DOHH2 (cell line): ENCODE data around the gene TFF1.

ENCODE experiments used
- H3F3A ChIP-seq: fragments of 200-600 bp; sonication (generic), shearing (Covaris generic); 2 replicates; pipeline ENCODE4 v1.6.0; 2016; ENCODE audit warnings: antibody characterized with exemption, mild to moderate bottlenecking; ENCODE audit not compliant: control insufficient read depth, insufficient read depth
- H3K27ac ChIP-seq: fragments of 200-600 bp; sonication (generic); 2 replicates; pipeline ENCODE4 v1.5.1; 2014; ENCODE audit warnings: low read depth, mild to moderate bottlenecking, low read length, moderate library complexity
- H3K27me3 ChIP-seq: fragments of 200-600 bp; sonication (generic); 2 replicates; pipeline ENCODE4 v1.6.1; 2014; ENCODE audit warnings: mild to moderate bottlenecking, low read length, mixed read lengths; ENCODE audit not compliant: control insufficient read depth
- H3K36me3 ChIP-seq: fragments of 200-600 bp; sonication (generic); 2 replicates; pipeline ENCODE4 v1.6.1; 2014; ENCODE audit warnings: mild to moderate bottlenecking, low read length, moderate library complexity, mixed read lengths; ENCODE audit not compliant: control insufficient read depth
- H3K4me1 ChIP-seq: fragments of 200-600 bp; sonication (generic); 2 replicates; pipeline ENCODE4 v1.6.1; 2014; ENCODE audit warnings: mild to moderate bottlenecking, low read length, mixed read lengths; ENCODE audit not compliant: control insufficient read depth
- H3K4me2 ChIP-seq: fragments of 200-600 bp; sonication (generic); 2 replicates; pipeline ENCODE4 v1.6.0; 2014; ENCODE audit warnings: mild to moderate bottlenecking, low read length, moderate library complexity
- H3K4me3 ChIP-seq: fragments of 200-600 bp; sonication (generic); 2 replicates; pipeline ENCODE4 v1.5.1; 2014; ENCODE audit warnings: mild to moderate bottlenecking, low read length, mixed read lengths
- H3K79me2 ChIP-seq: fragments of 200-600 bp; sonication (generic); 2 replicates; pipeline ENCODE4 v1.6.1; 2014; ENCODE audit warnings: mild to moderate bottlenecking, low read length, mixed read lengths; ENCODE audit not compliant: control insufficient read depth
- H3K9me2 ChIP-seq: fragments of 200-600 bp; sonication (generic); replicated peaks from 2 replicates; pipeline ENCODE4 v1.6.1; 2014; ENCODE audit warnings: mild to moderate bottlenecking, low read length, mixed read lengths; ENCODE audit not compliant: control insufficient read depth
- H3K9me3 ChIP-seq: fragments of 200-600 bp; sonication (generic); 2 replicates; pipeline ENCODE4 v1.6.1; 2014; ENCODE audit warnings: antibody characterized with exemption, low read length, mixed read lengths; ENCODE audit not compliant: control insufficient read depth, insufficient read depth
- H4K20me1 ChIP-seq: fragments of 200-600 bp; sonication (generic); 2 replicates; pipeline ENCODE4 v1.6.0; 2014; ENCODE audit warnings: low read depth, mild to moderate bottlenecking, antibody characterized with exemption, low read length, moderate library complexity; ENCODE audit not compliant: control insufficient read depth, insufficient read depth
- CTCF ChIP-seq: fragments of 200-600 bp; sonication (generic); IDR thresholded peaks from one replicate; pipeline ENCODE4 v1.5.1; 2014; ENCODE audit warnings: antibody characterized with exemption, mild to moderate bottlenecking, low read depth, low read length; ENCODE audit not compliant: poor library complexity, severe bottlenecking
- EZH2phosphoT487 ChIP-seq: fragments of 200-600 bp; sonication (generic); IDR thresholded peaks from 2 replicates; pipeline ENCODE4 v1.6.1; 2017; ENCODE audit warnings: borderline replicate concordance, mild to moderate bottlenecking, antibody characterized with exemption, low read length, moderate library complexity, mixed read lengths

The TFF1 gene

GRCh38 chr21:42407476-42407875, 41.1 kb upstream of the TFF1 start:
- Histone ChIP-seq H3K27ac (no peak overlapping the region), H3K9me2 (no peaks in the 10 kb centered on the region), H3K27me3 (peaks cover 16% of the 10 kb centered on the region; the same call in 1 of the 2 replicates), H3K36me3 (no peaks in the 10 kb centered on the region), H3K4me1 (no peaks in the 10 kb centered on the region), H4K20me1 (no peaks in the 10 kb centered on the region), H3K79me2 (no peaks in the 10 kb centered on the region), H3K4me3 (no peak overlapping the region), H3K4me2 (no peak overlapping the region), H3K9me3 (no peaks in the 10 kb centered on the region), H3F3A (no peaks in the 10 kb centered on the region)
- TF ChIP-seq CTCF (no peak), EZH2phosphoT487 (no peak)

DNA sequence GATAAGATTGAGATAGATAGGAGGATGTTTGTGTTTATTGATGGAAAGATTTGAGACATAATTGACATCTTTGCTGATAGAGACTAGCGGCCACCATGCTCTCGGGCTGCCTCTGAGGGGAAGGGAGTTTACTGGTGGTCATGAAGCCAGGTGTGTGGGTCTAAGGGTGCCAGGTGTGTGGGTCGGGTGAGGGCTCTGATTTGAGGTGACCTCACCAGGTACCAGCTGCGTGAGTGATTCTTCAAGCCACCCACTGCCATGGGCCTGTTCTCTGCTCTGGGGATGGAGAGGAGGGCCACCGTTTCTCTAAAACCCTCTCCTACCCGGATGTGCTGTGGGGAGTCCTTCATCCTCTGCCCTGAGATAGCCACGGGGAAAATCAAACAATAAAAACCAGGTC, 40.5 kb upstream of the TFF1 start:
- H3K36me3 ChIP-seq: no peaks in the 10 kb centered on the region
- TF ChIP-seq CTCF (no peak), EZH2phosphoT487 (no peak)
- no peaks in the 10 kb centered on the region for H3F3A ChIP-seq
- H3K4me1 ChIP-seq: 0 out of 2 replicates have a peak, but pooled peaks cover 2% of the 10 kb centered on the region
- no peak overlapping the region for H3K27ac ChIP-seq
- H4K20me1 ChIP-seq: no peaks in the 10 kb centered on the region
- no peak overlapping the region for H3K4me2 ChIP-seq
- peaks cover 2% of the 10 kb centered on the region; the same call in 1 of the 2 replicates for H3K9me3 ChIP-seq
- H3K4me3 ChIP-seq: no peak overlapping the region
- no peaks in the 10 kb centered on the region for H3K79me2 ChIP-seq
- peaks cover 9% of the 10 kb centered on the region; the same call in 1 of the 2 replicates for H3K27me3 ChIP-seq
- H3K9me2 ChIP-seq: no peaks in the 10 kb centered on the region

DNA sequence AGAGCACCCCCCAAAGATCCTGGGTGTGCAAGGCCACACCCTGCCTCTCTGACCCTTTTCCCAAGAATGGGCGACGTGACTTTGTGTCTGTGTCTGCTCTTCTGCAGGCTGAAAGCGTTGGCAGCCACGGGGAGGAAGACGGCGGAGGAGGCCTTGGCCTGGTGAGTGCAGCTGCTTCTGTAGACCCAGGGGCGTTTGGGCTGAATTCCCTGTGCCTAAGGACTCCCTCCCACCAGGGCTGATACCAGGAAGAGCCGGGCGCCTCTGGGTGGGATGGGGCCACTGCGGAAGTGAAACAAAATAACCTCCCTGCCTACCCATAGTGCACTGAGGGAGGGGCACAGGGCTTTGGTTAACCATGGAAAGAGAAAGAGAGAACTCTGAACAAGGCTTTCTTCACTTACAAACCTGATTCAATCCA, 39.9 kb upstream of the TFF1 start:
- peaks cover 8% of the 10 kb centered on the region for H3K4me1 ChIP-seq
- no peaks in the 10 kb centered on the region for H3K36me3 ChIP-seq
- TF ChIP-seq EZH2phosphoT487: no peak
- no peak for TF ChIP-seq CTCF
- peaks cover 6% of the 10 kb centered on the region for H3K9me3 ChIP-seq
- no peaks in the 10 kb centered on the region for H3K79me2 ChIP-seq
- no peak overlapping the region for H3K4me2 ChIP-seq
- H4K20me1 ChIP-seq: no peaks in the 10 kb centered on the region
- no peak overlapping the region for H3K4me3 ChIP-seq
- H3K9me2 ChIP-seq: no peaks in the 10 kb centered on the region
- H3K27me3 ChIP-seq: peaks cover 7% of the 10 kb centered on the region; the same call in 1 of the 2 replicates
- no peak overlapping the region for H3K27ac ChIP-seq
- no peaks in the 10 kb centered on the region for H3F3A ChIP-seq
